ENCODE measurements around the gene ARHGDIB. TPM values are rescaled to one million over a fixed set of nuclear protein-coding genes. Genes with fewer than 3 reads are reported as not detected.

The ARHGDIB gene
- 5.9 and 8.3 TPM in 2 replicates for total RNA-seq
- 40.3 and 43.7 TPM in 2 replicates for polyA plus RNA-seq
- polyA plus RNA-seq (2012), result 18.2 and 27.1 TPM in 2 replicates
- 14.9 and 20.5 TPM in 2 replicates for polyA minus RNA-seq (ENCODE audit: low replicate concordance)

DNA sequence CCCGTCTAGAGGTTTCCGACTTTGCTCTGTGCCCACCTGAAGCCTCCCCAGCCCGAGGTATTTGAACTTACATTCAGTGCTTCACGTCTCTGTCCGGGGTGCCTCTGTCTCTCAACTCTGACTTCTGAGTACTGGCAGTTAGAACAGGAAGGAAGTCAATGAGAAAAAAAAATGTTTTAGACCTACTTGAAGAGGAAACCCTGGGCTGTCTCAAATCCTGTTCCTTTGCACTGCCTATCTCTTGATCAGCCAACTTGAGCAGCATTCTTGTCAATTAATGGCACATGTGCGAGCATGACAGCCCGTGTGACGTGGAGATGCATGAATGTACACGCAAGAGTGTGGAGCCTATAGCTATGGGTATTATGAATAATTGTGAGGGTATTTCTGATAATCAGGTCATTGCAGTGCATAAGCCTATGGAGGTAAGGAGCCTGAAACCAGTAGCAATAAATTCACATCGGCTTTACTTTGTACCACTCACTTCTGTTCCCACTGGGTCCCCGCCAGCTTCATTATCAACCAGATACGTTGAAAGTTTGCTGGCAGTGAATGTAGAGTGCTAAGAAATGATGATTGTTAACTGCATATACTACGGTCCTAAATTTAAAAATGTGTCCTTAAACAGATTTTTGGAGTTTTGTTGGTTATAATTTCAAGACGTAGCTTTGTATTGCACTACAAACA, at the start of gene ARHGDIB:
Gene ARHGDIB (minus strand): TSS at position 136 of the 687 bp plus-strand sequence. CDS start 10,889 bp downstream, outside the sequence.
- Histone ChIP-seq H3K9ac (ENCODE audit: insufficient read depth, low read length) (no peak within 1 kb of the TSS), H2AFZ (ENCODE audit: low read length) (peak within 1 kb of the TSS; percentile 22), H3K27me3 (ENCODE audit: control insufficient read depth, insufficient read depth, low read length) (no peaks in the 10 kb centered on the region)

DNA sequence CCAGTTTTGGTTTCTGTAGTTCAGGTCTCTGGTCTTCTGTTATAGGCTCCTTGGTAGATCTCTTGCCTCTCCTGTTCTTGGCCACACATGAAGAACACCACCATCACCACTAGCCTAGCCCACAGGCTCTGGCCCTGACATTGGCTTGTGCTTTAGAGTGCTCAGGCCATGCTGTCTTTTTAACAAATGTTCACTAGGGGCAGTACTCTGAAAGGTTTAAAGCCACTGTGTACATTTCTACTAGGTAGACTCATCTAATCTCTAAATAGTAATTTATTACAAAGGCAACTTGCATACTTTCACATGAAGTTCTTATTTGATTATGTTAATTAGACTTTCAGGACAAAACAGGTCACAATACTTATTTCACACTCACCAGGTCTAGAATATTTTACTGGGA, 49.8 kb upstream of the ARHGDIB start:
- Histone ChIP-seq H3K27ac (ENCODE audit: insufficient read depth, low read length) (no peak overlapping the region), H3K9me3 (ENCODE audit: control insufficient read depth, insufficient read depth, low read depth, low read length) (no peaks in the 10 kb centered on the region), H2AFZ (ENCODE audit: low read length) (no peak overlapping the region), H3K4me2 (ENCODE audit: extremely low read depth, insufficient read depth, low read length) (no peak overlapping the region), H3K4me3 (replicated peaks in 1 of 4; ENCODE audit: control extremely low read depth in 1 of 4, insufficient read depth in 1 of 4, low read depth in 3 of 4, low read length in 4 of 4) (no peak overlapping the region), H3K4me1 (ENCODE audit: control insufficient read depth, extremely low read depth, insufficient read depth, low read length) (no peaks in the 10 kb centered on the region), H3K79me2 (ENCODE audit: control insufficient read depth, insufficient read depth, low read length) (no peaks in the 10 kb centered on the region), H3K36me3 (ENCODE audit: control insufficient read depth, insufficient read depth, low read length) (no peaks in the 10 kb centered on the region), H3K9ac (ENCODE audit: insufficient read depth, low read length) (no peak overlapping the region), H3K27me3 (ENCODE audit: control insufficient read depth, insufficient read depth, low read length) (no peaks in the 10 kb centered on the region), H4K20me1 (ENCODE audit: control insufficient read depth, extremely low read depth, insufficient read depth, low read length) (no peaks in the 10 kb centered on the region)
- TF ChIP-seq, protein P1, sequence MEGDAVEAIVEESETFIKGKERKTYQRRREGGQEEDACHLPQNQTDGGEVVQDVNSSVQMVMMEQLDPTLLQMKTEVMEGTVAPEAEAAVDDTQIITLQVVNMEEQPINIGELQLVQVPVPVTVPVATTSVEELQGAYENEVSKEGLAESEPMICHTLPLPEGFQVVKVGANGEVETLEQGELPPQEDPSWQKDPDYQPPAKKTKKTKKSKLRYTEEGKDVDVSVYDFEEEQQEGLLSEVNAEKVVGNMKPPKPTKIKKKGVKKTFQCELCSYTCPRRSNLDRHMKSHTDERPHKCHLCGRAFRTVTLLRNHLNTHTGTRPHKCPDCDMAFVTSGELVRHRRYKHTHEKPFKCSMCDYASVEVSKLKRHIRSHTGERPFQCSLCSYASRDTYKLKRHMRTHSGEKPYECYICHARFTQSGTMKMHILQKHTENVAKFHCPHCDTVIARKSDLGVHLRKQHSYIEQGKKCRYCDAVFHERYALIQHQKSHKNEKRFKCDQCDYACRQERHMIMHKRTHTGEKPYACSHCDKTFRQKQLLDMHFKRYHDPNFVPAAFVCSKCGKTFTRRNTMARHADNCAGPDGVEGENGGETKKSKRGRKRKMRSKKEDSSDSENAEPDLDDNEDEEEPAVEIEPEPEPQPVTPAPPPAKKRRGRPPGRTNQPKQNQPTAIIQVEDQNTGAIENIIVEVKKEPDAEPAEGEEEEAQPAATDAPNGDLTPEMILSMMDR (conservative IDR thresholded peaks at IDR 0.05 in 1 of 2, IDR thresholded peaks at IDR 0.05 in 1 of 2; ENCODE audit: low read depth in 1 of 2, low read length in 2 of 2), result no peak
- no peak for TF ChIP-seq EZH2 (IDR thresholded peaks at IDR 0.05; ENCODE audit: low read length, missing control alignments)
- no peak for DNase-seq (ENCODE audit: low read depth in 2 of 2)

More for the DNA sequence above, at the start of gene ARHGDIB:
- H4K20me1 ChIP-seq (ENCODE audit: control insufficient read depth, extremely low read depth, insufficient read depth, low read length), result no peaks in the 10 kb centered on the region
- H3K4me3 ChIP-seq (replicated peaks in 1 of 4; ENCODE audit: control extremely low read depth in 1 of 4, insufficient read depth in 1 of 4, low read depth in 3 of 4, low read length in 4 of 4), result peak within 1 kb of the TSS in 1 of 4 experiments; percentile 33
- no peaks in the 10 kb centered on the region for H3K36me3 ChIP-seq (ENCODE audit: control insufficient read depth, insufficient read depth, low read length)
- H3K9me3 ChIP-seq (ENCODE audit: control insufficient read depth, insufficient read depth, low read depth, low read length), result no peaks in the 10 kb centered on the region
- no peak for DNase-seq (ENCODE audit: low read depth in 2 of 2)
- H3K4me2 ChIP-seq (ENCODE audit: extremely low read depth, insufficient read depth, low read length), result peak within 1 kb of the TSS; percentile 52
- H3K4me1 ChIP-seq (ENCODE audit: control insufficient read depth, extremely low read depth, insufficient read depth, low read length), result peaks cover 5% of the 10 kb centered on the region
- TF ChIP-seq, protein P1 (conservative IDR thresholded peaks at IDR 0.05 in 1 of 2, IDR thresholded peaks at IDR 0.05 in 1 of 2; ENCODE audit: low read depth in 1 of 2, low read length in 2 of 2), result no peak
- TF ChIP-seq EZH2 (IDR thresholded peaks at IDR 0.05; ENCODE audit: low read length, missing control alignments), result no peak
- no peak within 1 kb of the TSS for H3K27ac ChIP-seq (ENCODE audit: insufficient read depth, low read length)
- no peaks in the 10 kb centered on the region for H3K79me2 ChIP-seq (ENCODE audit: control insufficient read depth, insufficient read depth, low read length)

DNA sequence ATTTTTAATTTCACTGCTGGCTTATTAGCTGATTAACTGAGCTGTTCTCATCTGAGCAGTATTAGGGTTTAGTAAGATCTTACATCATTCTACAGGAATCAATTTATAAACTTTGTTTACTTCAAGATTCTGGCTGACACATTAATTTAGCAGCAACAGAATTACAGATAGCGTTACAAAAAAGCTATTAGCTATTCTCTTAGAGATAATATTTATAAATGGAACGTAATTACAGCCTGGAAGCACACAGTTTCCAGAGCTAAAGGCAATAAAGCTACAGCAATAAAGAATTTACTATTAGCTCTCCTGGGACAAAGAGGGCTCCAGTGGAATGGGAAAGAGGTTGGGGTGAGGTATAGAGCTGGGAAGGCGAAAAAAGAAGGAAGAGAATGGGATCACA, 46.1 kb upstream of the ARHGDIB start:
- H4K20me1 ChIP-seq (ENCODE audit: control insufficient read depth, extremely low read depth, insufficient read depth, low read length), result no peaks in the 10 kb centered on the region
- H3K4me2 ChIP-seq (ENCODE audit: extremely low read depth, insufficient read depth, low read length), result no peak overlapping the region
- no peak for DNase-seq (ENCODE audit: low read depth in 2 of 2)
- TF ChIP-seq, protein P1 (conservative IDR thresholded peaks at IDR 0.05 in 1 of 2, IDR thresholded peaks at IDR 0.05 in 1 of 2; ENCODE audit: low read depth in 1 of 2, low read length in 2 of 2), result no peak
- no peak for TF ChIP-seq EZH2 (IDR thresholded peaks at IDR 0.05; ENCODE audit: low read length, missing control alignments)
- peaks cover 3% of the 10 kb centered on the region for H3K27me3 ChIP-seq (ENCODE audit: control insufficient read depth, insufficient read depth, low read length)
- H3K79me2 ChIP-seq (ENCODE audit: control insufficient read depth, insufficient read depth, low read length), result no peaks in the 10 kb centered on the region
- no peaks in the 10 kb centered on the region for H3K36me3 ChIP-seq (ENCODE audit: control insufficient read depth, insufficient read depth, low read length)
- no peaks in the 10 kb centered on the region for H3K4me1 ChIP-seq (ENCODE audit: control insufficient read depth, extremely low read depth, insufficient read depth, low read length)
- no peak overlapping the region for H3K9ac ChIP-seq (ENCODE audit: insufficient read depth, low read length)
- no peaks in the 10 kb centered on the region for H3K9me3 ChIP-seq (ENCODE audit: control insufficient read depth, insufficient read depth, low read depth, low read length)
- no peak overlapping the region for H3K4me3 ChIP-seq (replicated peaks in 1 of 4; ENCODE audit: control extremely low read depth in 1 of 4, insufficient read depth in 1 of 4, low read depth in 3 of 4, low read length in 4 of 4)
- no peak overlapping the region for H3K27ac ChIP-seq (ENCODE audit: insufficient read depth, low read length)
- H2AFZ ChIP-seq (ENCODE audit: low read length), result no peak overlapping the region

Data from fibroblast of lung (primary cell).